ENCODE data around the gene HNRNPUL1.

- TF ChIP-seq CTCF (IDR thresholded peaks at IDR 0.05) = no peak
- no peak for TF ChIP-seq EZH2 (IDR thresholded peaks at IDR 0.05; ENCODE audit: borderline replicate concordance, insufficient read depth, low read depth, low read length, poor library complexity, severe bottlenecking)
Measured at GRCh38 chr19:41310033-41310831, 46.1 kb downstream of the HNRNPUL1 start, which contains the start of gene CCDC97.

Measured in B cell (primary cell).